Non-pigmented ciliary epithelial cell (primary cell): ENCODE data around the gene TSGA10.
"Not testable (repeated sequence)": the region's sequence is repeated elsewhere in the genome, so short reads cannot be mapped to it uniquely, and the experiment has no call there.

Experiments used
- DNase-seq: peaks from one replicate; pipeline ENCODE4 v3.0.0-alpha.2; 2010; ENCODE audit warnings: low read depth

The TSGA10 gene

GRCh38 chr2:99072551-99072950, 82.2 kb downstream of the TSGA10 start:
- no peak for DNase-seq

- DNase-seq = no peak
Measured at GRCh38 chr2:99067871-99068625, 86.7 kb downstream of the TSGA10 start.

- peak; percentile 22 for DNase-seq
Measured at GRCh38 chr2:99066075-99066958, 88.4 kb downstream of the TSGA10 start.

- DNase-seq = not testable (repeated sequence)
Measured at GRCh38 chr2:99049187-99049586, 105.6 kb downstream of the TSGA10 start.

- DNase-seq = not testable (repeated sequence)
Measured at GRCh38 chr2:99040736-99041300, 113.9 kb downstream of the TSGA10 start.

GRCh38 chr2:99035920-99036319, 118.8 kb downstream of the TSGA10 start:
- no peak for DNase-seq

- no peak for DNase-seq
Measured at GRCh38 chr2:99032786-99033185, 122.0 kb downstream of the TSGA10 start.

- DNase-seq = no peak
Measured at GRCh38 chr2:99032001-99032400, 122.7 kb downstream of the TSGA10 start.

GRCh38 chr2:99031481-99031880, 123.3 kb downstream of the TSGA10 start:
- no peak for DNase-seq

GRCh38 chr2:99028558-99028957, 126.2 kb downstream of the TSGA10 start:
- no peak for DNase-seq

- no peak for DNase-seq
Measured at GRCh38 chr2:99027856-99028255, 126.9 kb downstream of the TSGA10 start.

GRCh38 chr2:99000708-99001107, 154.0 kb downstream of the TSGA10 start:
- DNase-seq = no peak

- DNase-seq = not testable (repeated sequence)
Measured at GRCh38 chr2:98988695-98989094, 166.0 kb downstream of the TSGA10 start.

- DNase-seq = no peak
Measured at GRCh38 chr2:98985905-98986666, 168.7 kb downstream of the TSGA10 start.

GRCh38 chr2:98975611-98976010, 179.1 kb downstream of the TSGA10 start:
- no peak for DNase-seq

- no peak for DNase-seq
Measured at GRCh38 chr2:98972582-98973167, 182.1 kb downstream of the TSGA10 start.

GRCh38 chr2:98959810-98960507, 194.8 kb downstream of the TSGA10 start:
- DNase-seq = no peak

GRCh38 chr2:98952966-98953365, 201.8 kb downstream of the TSGA10 start:
- no peak for DNase-seq

- no peak for DNase-seq
Measured at GRCh38 chr2:98948956-98949739, 205.6 kb downstream of the TSGA10 start.

- no peak for DNase-seq
Measured at GRCh38 chr2:98947554-98947953, 207.2 kb downstream of the TSGA10 start.
